ENCODE measurements around the gene CTBP2. TPM values are rescaled to one million over a fixed set of nuclear protein-coding genes. Genes with fewer than 3 reads are reported as not detected.

Gene CTBP2
- total and polyA plus RNA-seq, 4 donors: 3.4 to 59.2 (median 5.5) TPM

DNA sequence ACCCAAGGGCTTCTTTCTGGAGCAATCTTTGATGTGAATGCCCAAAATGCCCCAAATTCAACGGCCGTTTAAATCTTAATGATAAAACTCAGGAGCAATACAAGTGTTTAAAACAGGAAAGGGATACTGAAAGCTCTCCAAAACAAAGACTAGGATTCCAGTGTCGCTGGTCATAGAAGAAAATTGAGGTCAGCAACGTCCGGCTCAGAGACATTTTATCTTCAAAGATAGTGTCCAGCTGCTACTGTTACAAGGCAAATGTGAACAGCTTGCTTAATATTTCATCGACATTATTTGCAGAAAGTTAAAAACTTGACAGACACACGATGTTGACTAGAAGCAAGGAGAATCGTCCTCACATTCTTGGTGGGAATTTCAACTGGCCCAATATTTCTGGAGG is 15.4 kb upstream of the CTBP2 start:
- no peaks in the 10 kb centered on the region for H3K9me3 ChIP-seq (ENCODE audit: control insufficient read depth in 4 of 4, low read length in 3 of 4)
- TF ChIP-seq JUND (IDR thresholded peaks at IDR 0.05): no peak
- TF ChIP-seq HNF4A (conservative IDR thresholded peaks at IDR 0.05): no peak
- no peak for TF ChIP-seq FOXA1 (IDR thresholded peaks at IDR 0.05)
- TF ChIP-seq, protein P1, sequence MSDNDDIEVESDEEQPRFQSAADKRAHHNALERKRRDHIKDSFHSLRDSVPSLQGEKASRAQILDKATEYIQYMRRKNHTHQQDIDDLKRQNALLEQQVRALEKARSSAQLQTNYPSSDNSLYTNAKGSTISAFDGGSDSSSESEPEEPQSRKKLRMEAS (IDR thresholded peaks at IDR 0.05): no peak
- no peak for TF ChIP-seq HNF4G (IDR thresholded peaks at IDR 0.05)
- TF ChIP-seq GABPA (IDR thresholded peaks at IDR 0.05 in 1 of 2, conservative IDR thresholded peaks at IDR 0.05 in 1 of 2): no peak
- TF ChIP-seq NR2F2 (IDR thresholded peaks at IDR 0.05): no peak
- TF ChIP-seq EGR1 (IDR thresholded peaks at IDR 0.05; ENCODE audit: low read depth in 2 of 2): no peak
- no peak for TF ChIP-seq ATF3 (IDR thresholded peaks at IDR 0.05)
- no peak for TF ChIP-seq FOXA2 (IDR thresholded peaks at IDR 0.05)
- H3K9ac ChIP-seq (ENCODE audit: low read depth in 1 of 2, low read length in 2 of 2): no peak overlapping the region
- DNase-seq (ENCODE audit: low spot score): no peak
- WGBS: 63% methylated on average over 8 of the region's 8 CpGs
- H3K27ac ChIP-seq (ENCODE audit: low read depth in 1 of 2, low read length in 2 of 2): no peak overlapping the region
- H3K4me1 ChIP-seq (ENCODE audit: control insufficient read depth in 4 of 4, insufficient read depth in 4 of 4, low read length in 3 of 4): no peaks in the 10 kb centered on the region
- peaks cover 0 to 4% (median 0%) of the 10 kb centered on the region in 4 donors for H3K27me3 ChIP-seq (ENCODE audit: control insufficient read depth in 4 of 4, insufficient read depth in 4 of 4, low read length in 3 of 4)
- H3K36me3 ChIP-seq (ENCODE audit: control insufficient read depth in 4 of 4, insufficient read depth in 3 of 4, low read depth in 1 of 4, low read length in 3 of 4): no peaks in the 10 kb centered on the region
- no peak overlapping the region for H3K4me3 ChIP-seq (ENCODE audit: low read depth in 1 of 3, low read length in 3 of 3)

DNA sequence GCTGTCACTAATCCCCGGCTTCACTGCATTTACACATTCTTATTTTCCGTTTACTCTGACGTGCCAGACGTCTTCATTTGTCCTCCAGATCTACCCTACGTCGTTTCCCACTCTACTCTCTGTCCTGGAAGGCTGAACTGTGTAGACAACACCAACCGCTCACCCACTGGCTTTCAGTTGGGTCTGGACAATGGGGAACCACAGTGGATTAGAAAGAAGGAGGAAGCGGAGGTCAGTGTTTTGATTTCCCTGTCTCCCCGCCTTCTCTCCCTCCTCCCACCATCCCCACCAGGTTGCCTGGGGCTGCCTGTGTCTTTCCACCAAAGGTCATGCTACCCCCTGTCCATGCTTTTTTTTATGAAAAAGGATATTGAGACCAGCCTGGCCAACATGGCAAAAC is 14.0 kb upstream of the CTBP2 start:
- no peak for DNase-seq (ENCODE audit: low spot score)
- no peak overlapping the region for H3K27ac ChIP-seq (ENCODE audit: low read depth in 1 of 2, low read length in 2 of 2)
- TF ChIP-seq HNF4A (conservative IDR thresholded peaks at IDR 0.05): no peak
- TF ChIP-seq, protein P2, sequence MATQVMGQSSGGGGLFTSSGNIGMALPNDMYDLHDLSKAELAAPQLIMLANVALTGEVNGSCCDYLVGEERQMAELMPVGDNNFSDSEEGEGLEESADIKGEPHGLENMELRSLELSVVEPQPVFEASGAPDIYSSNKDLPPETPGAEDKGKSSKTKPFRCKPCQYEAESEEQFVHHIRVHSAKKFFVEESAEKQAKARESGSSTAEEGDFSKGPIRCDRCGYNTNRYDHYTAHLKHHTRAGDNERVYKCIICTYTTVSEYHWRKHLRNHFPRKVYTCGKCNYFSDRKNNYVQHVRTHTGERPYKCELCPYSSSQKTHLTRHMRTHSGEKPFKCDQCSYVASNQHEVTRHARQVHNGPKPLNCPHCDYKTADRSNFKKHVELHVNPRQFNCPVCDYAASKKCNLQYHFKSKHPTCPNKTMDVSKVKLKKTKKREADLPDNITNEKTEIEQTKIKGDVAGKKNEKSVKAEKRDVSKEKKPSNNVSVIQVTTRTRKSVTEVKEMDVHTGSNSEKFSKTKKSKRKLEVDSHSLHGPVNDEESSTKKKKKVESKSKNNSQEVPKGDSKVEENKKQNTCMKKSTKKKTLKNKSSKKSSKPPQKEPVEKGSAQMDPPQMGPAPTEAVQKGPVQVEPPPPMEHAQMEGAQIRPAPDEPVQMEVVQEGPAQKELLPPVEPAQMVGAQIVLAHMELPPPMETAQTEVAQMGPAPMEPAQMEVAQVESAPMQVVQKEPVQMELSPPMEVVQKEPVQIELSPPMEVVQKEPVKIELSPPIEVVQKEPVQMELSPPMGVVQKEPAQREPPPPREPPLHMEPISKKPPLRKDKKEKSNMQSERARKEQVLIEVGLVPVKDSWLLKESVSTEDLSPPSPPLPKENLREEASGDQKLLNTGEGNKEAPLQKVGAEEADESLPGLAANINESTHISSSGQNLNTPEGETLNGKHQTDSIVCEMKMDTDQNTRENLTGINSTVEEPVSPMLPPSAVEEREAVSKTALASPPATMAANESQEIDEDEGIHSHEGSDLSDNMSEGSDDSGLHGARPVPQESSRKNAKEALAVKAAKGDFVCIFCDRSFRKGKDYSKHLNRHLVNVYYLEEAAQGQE (IDR thresholded peaks at IDR 0.05): no peak
- no peak for TF ChIP-seq EGR1 (IDR thresholded peaks at IDR 0.05; ENCODE audit: low read depth in 2 of 2)
- TF ChIP-seq NR2F2 (IDR thresholded peaks at IDR 0.05): no peak
- no peak for TF ChIP-seq RXRA (IDR thresholded peaks at IDR 0.05)
- TF ChIP-seq, protein P3, sequence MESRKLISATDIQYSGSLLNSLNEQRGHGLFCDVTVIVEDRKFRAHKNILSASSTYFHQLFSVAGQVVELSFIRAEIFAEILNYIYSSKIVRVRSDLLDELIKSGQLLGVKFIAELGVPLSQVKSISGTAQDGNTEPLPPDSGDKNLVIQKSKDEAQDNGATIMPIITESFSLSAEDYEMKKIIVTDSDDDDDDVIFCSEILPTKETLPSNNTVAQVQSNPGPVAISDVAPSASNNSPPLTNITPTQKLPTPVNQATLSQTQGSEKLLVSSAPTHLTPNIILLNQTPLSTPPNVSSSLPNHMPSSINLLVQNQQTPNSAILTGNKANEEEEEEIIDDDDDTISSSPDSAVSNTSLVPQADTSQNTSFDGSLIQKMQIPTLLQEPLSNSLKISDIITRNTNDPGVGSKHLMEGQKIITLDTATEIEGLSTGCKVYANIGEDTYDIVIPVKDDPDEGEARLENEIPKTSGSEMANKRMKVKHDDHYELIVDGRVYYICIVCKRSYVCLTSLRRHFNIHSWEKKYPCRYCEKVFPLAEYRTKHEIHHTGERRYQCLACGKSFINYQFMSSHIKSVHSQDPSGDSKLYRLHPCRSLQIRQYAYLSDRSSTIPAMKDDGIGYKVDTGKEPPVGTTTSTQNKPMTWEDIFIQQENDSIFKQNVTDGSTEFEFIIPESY (IDR thresholded peaks at IDR 0.05): no peak
- TF ChIP-seq YY1 (IDR thresholded peaks at IDR 0.05): no peak
- TF ChIP-seq JUND (IDR thresholded peaks at IDR 0.05): no peak
- TF ChIP-seq FOXA2 (IDR thresholded peaks at IDR 0.05): no peak
- TF ChIP-seq HNF4G (IDR thresholded peaks at IDR 0.05): no peak
- TF ChIP-seq, protein P4, sequence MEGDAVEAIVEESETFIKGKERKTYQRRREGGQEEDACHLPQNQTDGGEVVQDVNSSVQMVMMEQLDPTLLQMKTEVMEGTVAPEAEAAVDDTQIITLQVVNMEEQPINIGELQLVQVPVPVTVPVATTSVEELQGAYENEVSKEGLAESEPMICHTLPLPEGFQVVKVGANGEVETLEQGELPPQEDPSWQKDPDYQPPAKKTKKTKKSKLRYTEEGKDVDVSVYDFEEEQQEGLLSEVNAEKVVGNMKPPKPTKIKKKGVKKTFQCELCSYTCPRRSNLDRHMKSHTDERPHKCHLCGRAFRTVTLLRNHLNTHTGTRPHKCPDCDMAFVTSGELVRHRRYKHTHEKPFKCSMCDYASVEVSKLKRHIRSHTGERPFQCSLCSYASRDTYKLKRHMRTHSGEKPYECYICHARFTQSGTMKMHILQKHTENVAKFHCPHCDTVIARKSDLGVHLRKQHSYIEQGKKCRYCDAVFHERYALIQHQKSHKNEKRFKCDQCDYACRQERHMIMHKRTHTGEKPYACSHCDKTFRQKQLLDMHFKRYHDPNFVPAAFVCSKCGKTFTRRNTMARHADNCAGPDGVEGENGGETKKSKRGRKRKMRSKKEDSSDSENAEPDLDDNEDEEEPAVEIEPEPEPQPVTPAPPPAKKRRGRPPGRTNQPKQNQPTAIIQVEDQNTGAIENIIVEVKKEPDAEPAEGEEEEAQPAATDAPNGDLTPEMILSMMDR (IDR thresholded peaks at IDR 0.05; ENCODE audit: low read depth, low read length, missing input control): no peak
- no peak for TF ChIP-seq TAF1 (conservative IDR thresholded peaks at IDR 0.05)
- TF ChIP-seq GABPA (IDR thresholded peaks at IDR 0.05 in 1 of 2, conservative IDR thresholded peaks at IDR 0.05 in 1 of 2): no peak
- TF ChIP-seq RAD21 (IDR thresholded peaks at IDR 0.05): no peak

More for the DNA sequence above, 14.0 kb upstream of the CTBP2 start:
- Histone ChIP-seq H3K27me3 (ENCODE audit: control insufficient read depth in 4 of 4, insufficient read depth in 4 of 4, low read length in 3 of 4) (peaks cover 0 to 4% (median 0%) of the 10 kb centered on the region in 4 donors), H3K4me3 (ENCODE audit: low read depth in 1 of 3, low read length in 3 of 3) (no peak overlapping the region), H3K9me3 (ENCODE audit: control insufficient read depth in 4 of 4, low read length in 3 of 4) (no peaks in the 10 kb centered on the region), H3K36me3 (ENCODE audit: control insufficient read depth in 4 of 4, insufficient read depth in 3 of 4, low read depth in 1 of 4, low read length in 3 of 4) (no peaks in the 10 kb centered on the region), H3K4me1 (ENCODE audit: control insufficient read depth in 4 of 4, insufficient read depth in 4 of 4, low read length in 3 of 4) (no peaks in the 10 kb centered on the region), H3K9ac (ENCODE audit: low read depth in 1 of 2, low read length in 2 of 2) (no peak overlapping the region)
- WGBS: 51% methylated on average over 9 of the region's 9 CpGs
